Heart left ventricle (tissue), 13 donors: ENCODE data around the gene SERAC1.

Source experiments
- CTCF ChIP-seq, 12 donors: fragments of 200-600 bp; sonication (generic) in 4 of 12; IDR thresholded peaks; one replicate each; pipeline versions ENCODE4 v1.5.0 to v1.8.0; 2018 to 2022; ENCODE audit warnings: antibody characterized with exemption in 12 of 12, mild to moderate bottlenecking in 5 of 12
- POLR2A ChIP-seq, 2 donors: fragments of 450-650 bp; IDR thresholded peaks; one replicate each; pipeline ENCODE4 v1.6.1; 2017; ENCODE audit warnings: antibody characterized with exemption in 2 of 2, mild to moderate bottlenecking in 2 of 2, moderate library complexity in 2 of 2
- donor health status: ischemic (EF 13 %, LVEDD 7.1; RV severe dilation, severe dysfunction).
- donor health status: DM: no; HTN: yes; CAD: no.
- donor health status: DM: no; HTN: no; CAD: no.
- donor health status: ischemic (EF 25% LVEDD 6.9; RV normal size, moderate dysfunction).
- donor health status: ischemic (EF 25% LVEDD 5.7; RV mildly dilated, moderate dysfunction).
- donor health status: ischemic (EF 35%, LVEDD 5.7; RV mildly dilated, moderate dysfunction).
- donor health status: nonischemic (EF 11% LVEDD 7.7; RV severe dilation, severe dysfunction).
- donor health status: DM: yes; HTN: yes; CAD: no.
- donor health status: PGD.
- donor health status: ischemic (EF 29% LVEDD 5.4; RV normal size, mild dysfunction).
- donor health status: nonischemic (EF 23%, LVEDD 6.1; RV moderate dilation, normal function).

DNA sequence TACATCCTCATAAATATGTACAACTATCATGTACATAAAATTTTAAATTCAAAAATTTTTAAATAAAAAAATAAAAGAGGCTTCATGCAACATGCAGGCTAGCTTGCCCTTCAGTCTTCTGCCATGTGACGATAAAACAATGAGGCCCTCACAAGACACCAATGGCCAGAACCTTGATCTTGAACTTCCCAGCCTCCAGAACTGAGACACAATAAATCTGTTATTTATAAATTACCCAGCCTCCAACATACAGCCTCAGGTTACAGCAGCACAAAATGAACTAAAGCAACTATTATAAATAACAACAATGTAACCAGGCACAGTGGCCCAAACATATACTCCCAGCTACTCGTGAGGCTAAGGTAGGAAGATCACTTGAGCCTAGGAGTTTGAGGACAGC is 42.8 kb downstream of the SERAC1 start:
- TF ChIP-seq CTCF (IDR thresholded peaks at IDR 0.05): no peak
- TF ChIP-seq POLR2A (IDR thresholded peaks at IDR 0.05): no peak
